ENCODE results near the gene FBXL4. TPM values are rescaled to one million over a fixed set of nuclear protein-coding genes. Genes with fewer than 3 reads are reported as not detected.

Gene FBXL4
- total RNA-seq, result 10 to 100 TPM; 19.3 to 27.3 TPM

GRCh38 chr6:98947411-98948292 is at the start of gene FBXL4:
TSS of gene FBXL4 (minus strand) at chr6:98947946. CDS start at chr6:98926988, 20,958 bp downstream.

GRCh38 chr6:98834060-98835031 is 113.4 kb downstream of the FBXL4 start, which contains the start of gene POU3F2:
TSS of gene POU3F2 (plus strand) at chr6:98834574. CDS start at chr6:98834874, 300 bp downstream.

Other genes with a start within 250 kb of the FBXL4 start
- 1 to 10 TPM in 1 of 2 donors, under 1 TPM in 1; under 0.01 to 3.3 TPM for gene POU3F2, start 113.4 kb downstream of the FBXL4 start, total RNA-seq

Measured in melanocyte of skin (primary cell).